Endothelial cell of hepatic sinusoid (primary cell): ENCODE data around the gene UBASH3B.
"Not testable (repeated sequence)": the region's sequence is repeated elsewhere in the genome, so short reads cannot be mapped to it uniquely, and the experiment has no call there.

Experiments
- in situ Hi-C: cut with HindIII; loops from 2 replicates; pipeline ENCODE4 v1.10.0; 2017; ENCODE audit warnings: low sequenced_read_pairs

Gene UBASH3B, protein sequence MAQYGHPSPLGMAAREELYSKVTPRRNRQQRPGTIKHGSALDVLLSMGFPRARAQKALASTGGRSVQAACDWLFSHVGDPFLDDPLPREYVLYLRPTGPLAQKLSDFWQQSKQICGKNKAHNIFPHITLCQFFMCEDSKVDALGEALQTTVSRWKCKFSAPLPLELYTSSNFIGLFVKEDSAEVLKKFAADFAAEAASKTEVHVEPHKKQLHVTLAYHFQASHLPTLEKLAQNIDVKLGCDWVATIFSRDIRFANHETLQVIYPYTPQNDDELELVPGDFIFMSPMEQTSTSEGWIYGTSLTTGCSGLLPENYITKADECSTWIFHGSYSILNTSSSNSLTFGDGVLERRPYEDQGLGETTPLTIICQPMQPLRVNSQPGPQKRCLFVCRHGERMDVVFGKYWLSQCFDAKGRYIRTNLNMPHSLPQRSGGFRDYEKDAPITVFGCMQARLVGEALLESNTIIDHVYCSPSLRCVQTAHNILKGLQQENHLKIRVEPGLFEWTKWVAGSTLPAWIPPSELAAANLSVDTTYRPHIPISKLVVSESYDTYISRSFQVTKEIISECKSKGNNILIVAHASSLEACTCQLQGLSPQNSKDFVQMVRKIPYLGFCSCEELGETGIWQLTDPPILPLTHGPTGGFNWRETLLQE

DNA sequence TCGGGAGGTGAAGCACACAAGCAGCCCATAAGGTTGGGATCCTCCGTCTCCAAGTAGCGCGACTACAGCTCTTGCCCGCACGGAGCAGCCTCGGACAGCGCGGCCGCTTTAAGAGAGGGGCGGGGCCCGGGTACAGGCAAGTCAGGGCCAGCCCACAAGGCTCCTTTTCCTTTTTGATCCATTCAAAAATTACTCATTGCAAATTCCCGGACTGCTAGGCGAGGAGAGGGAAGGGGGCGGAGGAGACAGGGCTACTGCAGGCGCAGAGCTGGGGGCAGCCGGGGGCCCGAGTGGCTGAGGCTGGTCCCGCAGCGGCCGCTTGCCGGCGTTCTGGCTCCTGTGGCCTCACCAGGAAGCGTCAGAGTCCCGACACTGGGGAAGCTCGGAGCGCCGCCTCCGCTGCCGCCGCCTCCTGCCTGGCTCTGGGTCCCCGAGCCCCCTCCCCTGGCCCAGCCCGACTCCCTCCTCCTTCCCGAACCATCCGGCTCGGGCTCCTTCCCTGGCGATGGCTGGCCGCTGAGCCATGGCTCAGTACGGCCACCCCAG lies at the start of gene UBASH3B:
TSS of gene UBASH3B (plus strand) at position 196 of the 546 bp plus-strand sequence. CDS start at position 524, 328 bp downstream.
- in situ Hi-C loops, result no loop called here

DNA sequence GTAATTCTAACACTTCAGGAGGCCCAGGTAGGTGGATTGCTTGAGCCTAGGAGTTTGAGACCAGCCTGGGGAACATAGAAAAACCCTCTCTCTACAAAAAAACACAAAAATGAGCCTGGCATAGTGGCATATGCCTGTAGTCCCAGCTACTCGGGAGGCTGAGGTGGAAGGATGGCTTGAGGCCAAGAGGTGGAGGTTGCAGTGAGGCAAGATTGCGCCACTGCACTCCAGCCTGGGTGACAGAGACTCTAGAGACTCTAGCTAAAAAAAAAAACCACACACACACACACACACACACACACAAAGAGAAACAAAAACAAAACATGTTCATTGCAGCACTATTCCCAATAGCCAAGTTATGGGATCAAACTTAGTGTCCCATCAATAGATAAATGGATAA lies 48.4 kb upstream of the UBASH3B start:
- in situ Hi-C loops, result not testable (repeated sequence)

DNA sequence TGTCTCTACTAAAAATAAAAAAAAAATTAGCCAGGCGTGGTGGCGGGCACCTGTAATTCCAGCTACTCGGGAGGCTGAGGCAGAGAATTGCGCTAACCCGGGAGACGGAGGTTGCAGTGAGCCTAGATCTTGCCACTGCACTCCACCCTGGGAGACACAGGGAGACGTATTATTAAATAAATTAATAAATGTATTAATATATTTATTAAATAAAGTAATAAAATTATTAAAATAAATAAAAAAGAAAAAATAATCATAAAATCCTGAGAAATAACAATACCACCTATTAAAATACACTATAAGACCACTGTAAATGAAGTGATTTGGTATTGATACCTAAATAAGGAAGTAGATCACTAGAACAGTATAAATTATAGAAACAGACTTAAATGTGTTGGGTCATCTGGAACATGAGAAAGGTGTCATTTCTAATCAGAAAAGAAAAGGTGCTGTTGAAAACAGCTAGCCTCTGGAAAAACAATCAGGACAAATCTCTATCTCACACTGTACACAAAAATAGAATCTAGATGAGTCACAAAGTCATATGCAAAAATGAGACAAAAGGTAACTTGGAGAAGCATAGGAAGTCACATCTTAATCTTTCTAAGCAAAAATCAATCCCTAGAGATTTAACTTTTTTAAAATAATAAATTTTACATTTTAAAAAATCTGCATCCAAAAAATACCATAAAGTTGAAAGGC lies 43.2 kb upstream of the UBASH3B start:
- in situ Hi-C loops, result no loop called here

DNA sequence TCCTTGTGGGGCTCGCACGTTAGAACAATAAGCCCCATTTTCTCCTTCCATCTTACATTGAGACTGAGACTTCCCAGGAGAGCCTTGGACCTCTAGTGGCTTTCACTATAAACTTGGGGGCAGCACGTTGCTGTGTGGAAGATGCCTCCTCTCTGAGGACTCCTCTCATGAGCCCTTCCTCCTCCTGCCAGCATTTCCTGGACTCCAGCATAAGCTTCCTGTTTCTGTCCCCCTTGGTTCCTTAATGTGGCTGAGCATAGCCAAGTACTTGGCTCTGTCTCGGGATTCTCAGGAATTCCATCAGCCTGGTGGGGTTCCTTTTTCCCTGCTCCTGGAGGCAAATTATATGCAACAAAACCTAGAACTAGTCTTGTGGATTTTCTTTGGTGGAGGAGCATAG lies 38.8 kb upstream of the UBASH3B start:
- in situ Hi-C loops, result no loop called here

DNA sequence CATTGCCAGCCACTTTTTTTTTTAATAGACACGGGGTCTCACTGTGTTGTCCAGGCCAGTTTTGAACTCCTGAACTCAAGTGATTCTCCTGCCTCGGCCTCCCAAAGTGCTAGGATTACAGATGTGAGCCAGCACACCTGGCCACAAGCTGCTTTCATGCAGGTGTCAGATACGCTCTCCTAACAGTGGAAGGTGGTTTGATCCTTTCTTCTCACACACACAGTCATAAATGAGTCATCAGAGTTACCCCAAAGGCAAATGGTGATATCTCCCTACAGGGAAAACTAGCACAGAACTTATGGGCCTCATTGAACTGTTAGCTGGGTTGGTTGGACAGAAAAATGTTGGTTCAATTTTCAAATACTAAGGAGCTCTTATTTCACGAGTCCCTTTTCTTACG lies 38.2 kb upstream of the UBASH3B start:
- in situ Hi-C loops, result no loop called here

DNA sequence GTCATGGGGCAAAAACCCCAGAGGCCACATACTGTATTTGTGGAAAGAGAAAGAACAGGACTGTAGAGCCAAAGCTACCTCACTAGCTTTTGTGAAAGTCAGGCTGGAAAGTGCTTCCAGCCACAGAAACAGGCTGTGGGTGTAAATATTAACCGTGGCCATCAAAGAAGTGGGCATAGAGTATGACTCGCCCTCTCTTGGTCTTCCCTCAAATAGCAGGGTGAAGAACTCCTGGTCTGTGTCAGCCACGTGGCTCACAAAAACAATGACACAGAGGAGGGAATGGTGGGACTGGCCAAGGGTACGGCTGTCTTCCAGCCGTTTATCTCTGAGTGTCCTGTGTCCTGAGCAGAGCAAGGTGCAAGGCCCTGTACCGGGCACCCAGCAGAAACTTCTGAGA lies 37.6 kb upstream of the UBASH3B start:
- in situ Hi-C loops, result no loop called here

DNA sequence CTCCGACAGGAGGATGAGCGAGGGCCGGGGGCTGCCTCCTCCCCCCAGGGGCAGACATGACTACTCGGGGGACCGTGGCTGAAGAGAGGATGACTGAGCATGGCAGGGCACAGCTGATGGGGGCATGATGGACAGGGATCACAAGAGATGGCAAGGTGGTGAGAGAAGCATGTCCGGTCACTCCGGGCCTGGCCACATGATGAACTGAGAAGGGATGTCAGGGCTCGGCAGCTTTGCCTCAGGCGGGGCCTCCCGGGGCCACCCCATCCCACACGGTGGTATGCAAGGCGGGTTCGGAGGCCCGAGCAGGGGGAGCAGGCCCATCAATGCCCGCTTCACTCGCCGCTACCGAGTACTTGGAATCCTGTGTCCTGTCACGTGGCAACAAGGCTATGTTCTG lies 36.6 kb upstream of the UBASH3B start:
- in situ Hi-C loops, result no loop called here

DNA sequence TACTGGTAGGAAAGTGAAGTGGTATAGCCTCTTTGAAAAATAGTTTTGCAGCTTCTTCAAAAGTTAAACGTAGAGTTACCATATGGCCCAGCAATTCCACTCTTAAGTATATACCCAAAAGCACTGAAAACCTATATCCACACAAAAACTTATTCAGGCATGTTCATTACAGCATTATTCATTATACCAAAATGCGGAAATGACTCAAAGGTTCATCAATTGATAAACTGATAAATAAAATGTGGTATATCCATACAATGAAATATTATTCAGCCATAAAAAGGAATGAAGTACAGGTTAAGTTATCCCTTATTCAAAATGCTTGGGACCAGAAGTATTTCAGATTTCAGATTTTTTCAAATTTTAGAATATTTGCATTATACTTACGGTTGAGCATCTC lies 35.8 kb upstream of the UBASH3B start:
- in situ Hi-C loops, result no loop called here

DNA sequence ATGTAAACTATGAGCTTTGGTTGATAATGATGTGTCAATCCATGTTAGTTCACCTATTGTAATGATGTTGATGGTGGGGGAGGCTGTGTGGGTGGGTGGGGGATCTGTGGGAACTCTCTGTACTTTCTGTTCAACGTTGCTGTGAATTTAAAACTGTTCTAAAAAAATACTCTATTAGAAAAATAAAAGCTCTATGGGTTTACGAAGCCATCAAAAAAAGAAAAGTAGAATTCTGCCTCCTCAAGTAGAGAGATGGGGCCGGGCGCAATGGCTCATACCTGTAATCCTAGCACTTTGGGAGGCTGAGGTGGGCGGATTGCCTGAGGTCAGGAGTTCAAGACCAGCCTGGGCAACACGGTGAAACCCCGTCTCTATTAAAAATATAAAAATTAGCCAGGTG lies 30.0 kb upstream of the UBASH3B start:
- in situ Hi-C loops, result not testable (repeated sequence)

DNA sequence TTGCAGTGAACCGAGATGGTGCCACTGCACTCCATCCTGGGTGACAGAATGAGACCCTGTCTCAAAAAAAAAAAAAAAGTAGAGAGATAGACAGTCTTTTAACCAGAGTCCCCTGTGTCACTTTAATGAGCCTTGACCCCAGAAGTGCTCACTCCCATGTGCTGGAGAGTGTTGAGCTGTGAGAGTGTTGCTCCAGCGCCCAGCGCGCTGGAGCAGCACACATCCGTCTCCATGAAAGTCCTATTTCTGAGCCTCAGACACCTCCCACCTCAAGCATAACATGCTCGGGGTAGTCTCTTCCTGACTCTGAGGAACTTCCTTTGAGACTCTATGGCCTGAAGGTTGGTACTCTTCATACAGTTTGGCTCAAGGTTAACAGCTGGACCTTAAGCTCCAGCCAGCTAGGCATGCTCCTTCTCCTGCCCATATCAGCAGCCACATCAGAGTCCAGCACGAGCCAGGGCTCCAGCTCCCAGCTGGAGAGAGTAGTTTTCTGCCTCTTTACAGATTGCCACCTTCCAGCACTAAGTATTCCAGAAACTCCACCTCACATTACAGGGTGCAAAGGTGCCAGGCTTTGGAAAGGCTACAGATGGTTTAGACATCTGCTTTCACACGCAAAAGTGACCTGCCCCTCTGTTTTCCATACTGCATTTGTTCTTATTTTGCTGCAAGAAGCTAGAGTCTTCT lies 29.4 kb upstream of the UBASH3B start:
- in situ Hi-C loops, result no loop called here

DNA sequence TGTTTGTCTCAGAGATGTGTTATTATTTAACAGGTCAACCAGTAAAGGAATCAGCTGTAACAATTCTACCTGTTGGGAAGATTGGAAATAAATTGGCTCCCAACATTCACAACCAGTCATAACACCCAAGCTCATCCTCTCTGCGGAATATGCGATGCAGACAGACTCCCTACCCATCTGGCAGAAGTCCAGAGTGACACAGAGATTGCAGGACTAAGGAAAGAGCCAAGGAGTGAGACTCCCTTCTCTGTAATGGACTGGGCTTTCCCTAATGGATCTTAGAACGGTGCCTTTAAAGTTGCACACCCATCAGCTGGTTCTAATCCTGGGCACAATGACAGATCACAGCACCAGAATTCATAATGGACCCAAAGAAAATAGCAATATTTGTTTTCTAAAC lies 27.8 kb upstream of the UBASH3B start:
- in situ Hi-C loops, result no loop called here

DNA sequence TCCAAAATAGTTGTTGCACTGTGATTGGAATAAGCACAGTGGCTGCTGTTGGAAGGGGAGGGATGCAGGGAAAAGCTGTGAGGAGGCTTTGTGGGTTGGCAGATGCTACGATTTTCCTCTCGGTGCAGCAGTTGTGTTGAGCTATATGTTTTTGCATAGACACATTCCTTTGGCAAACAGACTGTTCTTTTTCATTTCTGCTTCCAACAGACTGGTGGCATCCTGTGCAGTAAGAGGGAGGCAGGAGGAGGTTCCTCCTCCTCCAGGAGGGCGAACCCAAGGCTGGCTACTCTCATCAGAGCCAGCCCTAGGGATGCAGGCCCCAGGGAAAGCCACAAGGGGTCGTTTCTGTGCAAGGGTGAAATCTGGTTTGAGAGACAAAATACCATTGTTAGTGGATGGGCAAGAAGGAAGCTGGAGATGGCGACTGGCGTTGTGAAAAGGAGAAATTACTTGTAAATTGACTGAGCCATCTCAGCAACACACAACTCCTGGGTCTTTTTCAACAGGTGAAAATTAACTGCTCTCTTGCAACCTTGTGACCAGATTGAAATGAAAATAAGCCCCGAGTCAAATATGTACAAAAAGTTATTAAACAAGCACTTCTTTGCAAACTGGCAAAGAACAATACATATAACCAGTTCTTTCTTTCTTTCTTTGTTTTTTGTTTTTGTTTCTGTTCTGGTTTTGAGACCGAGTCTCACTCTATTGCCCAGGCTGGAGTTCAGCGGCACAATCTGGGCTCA lies 26.5 kb upstream of the UBASH3B start:
- in situ Hi-C loops, result no loop called here

DNA sequence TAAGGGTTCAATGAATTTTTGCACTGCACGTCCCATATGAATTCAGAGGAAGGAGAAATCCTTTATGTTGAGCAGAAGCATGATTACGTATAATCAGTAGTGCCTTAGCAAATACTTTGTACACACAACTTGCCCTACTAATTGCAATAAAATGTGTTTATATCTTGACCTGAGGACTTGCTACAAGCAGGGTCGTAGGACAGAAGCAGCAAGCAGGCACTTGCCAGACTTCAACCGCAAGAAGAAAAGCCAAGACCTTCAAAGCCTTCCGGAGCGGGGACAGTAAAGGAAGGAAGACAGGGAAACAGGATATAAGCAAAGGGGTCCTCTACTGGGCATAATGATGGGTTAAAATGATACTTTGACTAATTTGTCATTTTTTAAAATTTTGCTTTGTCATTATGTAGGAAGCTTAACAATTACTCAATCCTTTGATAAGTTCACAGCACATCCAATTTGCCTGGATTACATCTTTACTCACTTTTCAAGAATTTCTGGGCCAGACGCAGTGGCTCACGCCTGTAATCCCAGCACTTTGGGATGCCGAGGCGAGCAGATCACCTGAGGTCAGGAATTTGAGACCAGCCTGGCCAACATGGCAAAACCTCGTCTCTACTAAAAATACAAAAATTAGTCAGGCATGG lies 23.2 kb upstream of the UBASH3B start:
- in situ Hi-C loops, result no loop called here

DNA sequence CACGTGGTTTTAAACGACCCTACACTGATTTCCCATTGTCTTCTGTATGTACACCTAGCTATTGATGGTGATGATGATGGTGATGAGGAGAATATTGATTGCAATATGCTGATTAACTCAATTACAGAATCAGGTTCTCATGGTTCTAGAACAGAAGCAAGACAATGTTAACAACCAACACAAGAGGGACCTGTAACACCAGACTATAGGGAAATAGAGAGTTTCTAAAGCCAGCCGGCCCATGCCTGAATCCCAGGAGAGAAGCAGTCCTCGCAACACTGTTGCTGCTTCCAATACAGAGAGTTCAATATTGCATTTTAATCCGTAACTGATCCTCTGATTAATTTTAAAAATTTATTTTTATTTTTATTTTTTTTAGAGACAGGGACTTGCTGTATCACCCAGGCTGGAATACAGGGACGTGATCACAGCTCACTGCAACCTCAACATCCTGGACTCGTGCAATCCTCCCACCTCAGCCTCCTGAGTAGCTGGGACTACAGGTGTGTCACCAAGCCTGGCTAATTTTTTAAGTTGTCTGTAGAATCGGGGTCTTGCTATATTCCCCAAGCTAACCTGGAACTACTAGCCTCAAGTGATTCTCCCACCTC lies 22.2 kb upstream of the UBASH3B start:
- in situ Hi-C loops, result no loop called here

DNA sequence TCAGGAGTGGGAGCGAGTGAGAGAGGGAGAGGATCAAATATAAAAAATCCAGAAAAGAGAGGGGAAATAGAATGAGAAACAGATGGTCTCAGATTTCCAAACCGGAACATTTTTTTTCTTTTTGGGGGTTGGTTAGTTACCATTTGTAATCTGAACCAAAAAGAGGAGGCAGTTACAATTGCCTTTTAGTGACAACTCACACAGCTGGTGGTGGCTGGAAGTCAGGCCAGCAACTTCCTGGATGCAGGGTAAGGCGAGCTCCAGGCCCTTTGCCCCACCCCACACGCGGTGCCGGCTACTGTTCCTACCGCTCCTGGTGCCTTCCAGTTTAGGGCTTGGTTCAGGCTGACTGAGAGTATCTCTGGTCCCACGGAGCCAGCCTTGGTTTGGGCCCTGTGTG lies 21.0 kb upstream of the UBASH3B start:
- in situ Hi-C loops, result no loop called here

DNA sequence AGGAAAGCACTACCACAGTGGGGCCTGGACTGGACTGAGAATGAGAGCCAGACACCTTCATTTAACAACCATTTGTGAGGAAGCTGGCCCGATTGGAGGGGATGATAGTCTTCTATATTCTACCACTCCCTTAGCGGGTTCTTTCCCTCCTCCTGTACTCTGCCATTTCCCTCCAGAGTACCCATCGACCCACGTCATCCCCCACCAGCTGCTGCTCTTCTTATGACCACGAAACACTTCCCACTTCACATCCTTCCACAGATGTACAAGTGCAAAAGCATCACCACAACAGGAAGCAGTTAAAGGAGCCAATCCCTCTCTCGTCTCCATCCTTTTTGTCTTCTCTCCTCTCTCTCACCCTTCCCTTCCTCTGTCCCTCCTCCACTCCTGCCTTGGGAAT lies 18.0 kb upstream of the UBASH3B start:
- in situ Hi-C loops, result loop anchor here (5.0 kb wide), 1 partner anchor 220 kb away; no protein-coding TSS in a partner anchor

DNA sequence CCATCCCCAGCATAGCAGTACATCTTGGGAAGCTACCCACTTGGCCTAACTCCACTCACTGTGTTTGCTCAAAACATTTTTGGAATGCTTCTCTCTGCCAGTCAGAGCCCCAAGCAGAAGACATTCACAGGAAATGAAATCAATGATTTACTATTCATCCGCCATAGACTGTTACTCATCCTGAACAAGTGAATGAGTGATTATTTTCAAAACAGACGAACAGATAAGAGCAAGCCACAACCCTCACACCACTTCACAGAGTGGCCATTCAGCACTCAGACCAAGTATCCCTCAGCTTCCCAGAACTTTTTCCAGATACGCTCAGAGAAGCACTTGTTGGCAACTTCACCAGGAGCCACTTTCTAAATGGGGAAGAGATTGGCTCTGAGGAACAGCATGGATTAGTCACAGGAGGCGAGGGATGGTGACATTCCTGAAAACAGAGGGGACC lies 13.0 kb upstream of the UBASH3B start:
- in situ Hi-C loops, result no loop called here

DNA sequence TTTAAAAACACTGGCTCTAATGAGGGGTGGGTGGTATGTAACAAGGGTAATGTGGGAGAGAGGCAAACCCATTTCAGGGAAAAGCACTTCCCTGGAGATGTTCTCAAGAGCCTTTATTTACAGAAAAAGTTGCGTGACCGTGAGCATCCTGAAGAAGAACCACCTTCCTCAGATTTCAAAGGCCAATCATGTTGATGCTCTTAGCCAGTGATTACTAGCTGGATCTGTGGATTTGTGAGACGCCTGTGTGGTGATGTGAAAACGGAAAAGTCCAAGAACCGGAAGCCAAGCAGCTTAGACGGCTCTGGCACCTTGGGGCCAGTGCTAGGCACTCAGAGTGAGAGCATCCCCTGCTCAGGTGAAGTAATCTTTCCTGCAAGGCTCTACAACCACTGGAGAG lies 12.6 kb upstream of the UBASH3B start:
- in situ Hi-C loops, result no loop called here

DNA sequence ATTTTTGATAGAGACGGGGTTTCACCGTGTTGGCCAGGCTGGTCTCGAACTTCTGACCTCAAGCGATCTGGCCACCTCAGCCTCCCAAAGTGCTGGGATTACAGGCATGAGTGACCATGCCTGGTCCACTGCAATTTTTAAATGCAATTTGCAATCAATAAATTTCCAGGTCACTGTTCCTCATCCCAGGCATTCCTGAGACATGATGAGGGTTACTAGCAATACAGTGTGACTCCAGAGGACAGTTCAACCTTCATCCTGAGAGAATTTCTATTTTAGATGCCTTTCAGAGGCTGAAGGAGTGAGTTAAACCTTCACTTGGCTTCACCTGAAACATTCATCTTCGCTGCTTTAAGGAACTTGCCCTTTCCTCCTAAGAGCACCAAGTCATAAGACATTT lies 9.7 kb upstream of the UBASH3B start:
- in situ Hi-C loops, result no loop called here
